Urothelium cell line (cell line): ENCODE results near the gene TRIM43.
"Not testable (repeated sequence)": the region's sequence is repeated elsewhere in the genome, so short reads cannot be mapped to it uniquely, and the experiment has no call there.

Source experiments
- DNase-seq: peaks from one replicate; pipeline ENCODE4 v3.0.0; 2011; ENCODE audit warnings: low spot score, mixed read lengths
- FAIRE-seq: peaks from 2 replicates; lab custom pipeline; 2011; peaks lifted over from hg19 to GRCh38; lab: Jason Lieb, UNC

The TRIM43 gene

DNA sequence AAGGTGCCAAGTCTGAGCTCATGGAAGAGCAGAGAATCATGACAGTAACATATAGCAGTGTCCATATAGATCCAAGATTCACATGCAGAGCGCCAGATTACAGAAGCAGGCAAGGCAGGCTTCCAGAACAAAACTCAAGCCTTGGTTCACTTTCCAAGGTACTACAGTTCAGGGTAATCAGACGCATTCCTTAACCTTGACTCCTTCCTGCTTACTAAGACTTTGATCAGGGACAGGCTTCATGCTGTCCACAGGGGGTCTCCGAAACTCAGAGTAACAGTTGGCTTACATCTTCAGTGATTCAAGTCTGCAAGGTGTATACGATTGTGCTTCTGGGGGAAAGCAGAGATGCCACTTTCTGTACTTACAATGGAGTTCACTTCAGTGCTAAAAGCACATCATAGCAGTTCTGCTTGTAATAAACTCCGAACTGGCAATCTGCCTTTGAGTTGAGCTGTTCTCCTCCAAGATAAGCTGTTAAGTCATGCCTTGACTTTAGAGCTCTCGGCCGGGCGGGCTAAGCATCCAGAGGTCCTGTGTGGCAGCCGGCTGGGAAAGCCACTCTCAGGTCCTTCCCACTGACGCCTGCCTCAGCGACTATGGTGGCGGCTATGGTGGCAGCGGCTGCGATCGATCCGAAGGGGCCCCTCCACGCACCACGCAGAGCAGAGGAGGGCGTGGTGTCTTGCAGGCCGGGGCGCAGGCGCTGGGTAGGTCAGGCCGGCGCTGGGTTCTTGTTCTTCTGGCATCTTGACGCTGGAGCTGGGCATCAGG, 48.9 kb downstream of the TRIM43 start:
- DNase-seq = not testable (repeated sequence)
- FAIRE-seq = peak; percentile 90

DNA sequence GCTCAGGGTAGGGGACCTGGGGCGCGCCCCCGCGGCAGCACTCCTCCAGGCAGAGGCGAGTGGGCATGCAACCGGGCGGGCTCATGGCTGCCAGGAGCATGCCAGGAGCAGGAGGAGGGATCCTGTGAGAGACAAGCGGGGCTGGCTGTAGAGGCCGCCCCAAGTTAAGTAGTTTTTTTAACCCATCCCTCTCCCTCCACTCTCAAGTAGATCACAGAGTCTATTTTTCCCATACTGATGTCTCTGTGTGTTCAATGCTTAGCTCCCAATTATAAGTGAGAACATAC, 49.4 kb downstream of the TRIM43 start:
- FAIRE-seq, DNase-seq: not testable (repeated sequence)

DNA sequence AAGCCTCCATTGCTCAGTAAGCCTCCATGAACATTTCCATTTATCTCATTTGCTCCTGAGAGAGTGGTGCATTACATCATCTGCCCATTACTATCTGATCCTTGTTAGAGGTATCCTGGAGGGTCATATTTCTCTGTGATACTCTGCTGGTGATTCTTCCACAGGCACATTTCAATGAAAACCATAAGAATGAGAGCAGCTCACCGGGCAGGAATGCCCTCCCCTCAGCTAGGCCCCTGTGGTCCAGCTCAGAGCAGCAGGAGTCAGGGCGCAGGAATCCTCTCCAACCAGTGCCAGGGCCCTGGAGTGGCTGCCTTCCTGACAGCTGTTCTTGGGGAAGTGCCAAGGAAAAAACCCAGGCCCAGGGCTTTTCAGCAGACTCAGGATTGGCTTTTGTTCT, 50.0 kb downstream of the TRIM43 start:
- peak; percentile 98 for FAIRE-seq
- DNase-seq = not testable (repeated sequence)

DNA sequence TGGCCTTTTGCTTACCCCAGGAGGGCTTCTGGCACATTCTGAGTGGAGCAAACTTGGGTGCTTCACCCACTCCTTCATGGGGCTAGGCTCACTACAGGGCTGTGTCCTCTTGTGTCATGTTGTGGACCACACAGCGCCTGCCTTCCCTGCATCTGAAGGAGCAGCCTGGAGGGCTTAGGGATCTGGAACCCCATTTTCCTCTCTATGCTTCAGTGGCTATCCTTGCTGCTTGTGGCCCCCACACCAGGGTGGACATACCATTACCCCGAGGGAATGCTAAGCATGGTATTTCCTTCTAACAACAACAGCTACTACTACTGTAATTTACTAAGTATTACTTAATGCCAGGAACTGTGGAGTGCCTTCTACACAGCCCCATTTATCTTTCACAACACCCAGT, 50.6 kb downstream of the TRIM43 start:
- FAIRE-seq = peak; percentile 48

DNA sequence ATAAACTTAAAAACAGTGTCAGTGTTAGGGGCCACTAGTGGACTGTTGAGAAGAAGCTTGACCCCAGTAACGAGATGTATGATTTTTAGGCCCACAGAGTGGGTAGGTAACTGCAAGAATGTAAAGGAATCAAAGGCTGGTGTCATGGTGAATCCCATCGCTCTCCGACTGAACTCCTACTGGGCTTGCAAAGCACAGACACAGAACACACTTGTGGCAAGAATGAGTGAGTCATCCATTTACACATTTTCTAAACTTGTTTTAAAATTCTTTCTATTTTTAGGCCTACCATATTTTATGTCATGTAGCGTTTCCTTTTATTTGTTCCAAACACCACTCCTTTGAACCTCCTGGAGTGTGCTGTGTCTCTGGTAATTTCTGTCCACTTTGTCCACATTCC, 51.1 kb downstream of the TRIM43 start:
- not testable (repeated sequence) for FAIRE-seq, DNase-seq

More for the DNA sequence above, 50.6 kb downstream of the TRIM43 start:
- DNase-seq = not testable (repeated sequence)

DNA sequence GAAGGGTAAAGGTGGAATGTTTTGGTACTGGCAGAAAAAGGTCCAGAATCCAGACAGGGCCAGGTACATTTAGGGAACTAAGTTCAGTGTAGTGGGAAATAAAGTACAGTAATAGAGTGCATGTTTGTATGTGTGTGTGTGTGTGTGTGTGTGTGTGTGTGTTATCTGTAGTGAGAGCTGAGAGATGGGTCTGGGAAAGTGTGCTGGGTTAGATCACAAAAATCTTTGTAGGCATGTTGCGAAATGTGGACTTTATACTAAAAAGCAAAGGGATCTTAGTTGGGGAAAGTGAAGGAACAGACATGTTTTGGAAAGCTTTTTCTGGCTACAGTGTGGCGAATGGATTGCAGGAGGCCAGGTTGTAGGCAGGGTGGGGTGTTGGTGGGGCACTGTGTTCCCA, 53.5 kb downstream of the TRIM43 start:
- not testable (repeated sequence) for DNase-seq, FAIRE-seq

DNA sequence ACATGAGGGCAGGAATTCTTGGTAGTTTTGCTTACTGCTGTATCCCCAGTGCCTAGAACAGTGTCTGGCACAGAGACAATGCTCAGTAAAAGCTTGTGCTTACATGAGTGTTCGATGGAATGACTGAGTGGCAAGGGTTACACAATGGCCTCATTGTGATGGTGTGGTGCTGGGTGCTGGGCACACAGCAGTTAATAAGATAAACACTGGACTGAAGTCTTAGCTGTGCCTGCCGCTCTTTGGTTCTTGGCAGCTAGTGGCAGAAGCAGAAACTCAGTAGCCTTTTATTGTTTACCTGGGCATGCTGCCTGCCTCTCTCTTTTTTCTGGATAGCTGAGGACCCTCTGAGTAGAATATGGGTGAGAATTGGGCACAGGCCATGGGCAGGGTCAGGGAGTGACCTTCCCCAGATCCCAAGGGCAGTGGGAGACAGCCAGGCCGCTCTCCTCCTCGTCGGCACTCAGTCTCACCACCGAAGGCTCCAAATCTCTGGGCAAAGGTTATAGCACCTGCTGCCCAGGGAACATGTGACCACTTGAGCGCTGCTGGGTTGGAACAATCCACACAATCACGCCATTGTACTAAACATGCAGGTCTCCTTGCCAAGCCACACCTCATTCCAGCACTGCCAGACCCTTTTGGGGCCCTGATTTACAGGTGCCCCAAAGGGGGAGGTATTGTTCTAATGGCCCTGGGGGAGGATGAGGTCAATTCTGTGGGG, 54.6 kb downstream of the TRIM43 start:
- DNase-seq, FAIRE-seq: not testable (repeated sequence)

DNA sequence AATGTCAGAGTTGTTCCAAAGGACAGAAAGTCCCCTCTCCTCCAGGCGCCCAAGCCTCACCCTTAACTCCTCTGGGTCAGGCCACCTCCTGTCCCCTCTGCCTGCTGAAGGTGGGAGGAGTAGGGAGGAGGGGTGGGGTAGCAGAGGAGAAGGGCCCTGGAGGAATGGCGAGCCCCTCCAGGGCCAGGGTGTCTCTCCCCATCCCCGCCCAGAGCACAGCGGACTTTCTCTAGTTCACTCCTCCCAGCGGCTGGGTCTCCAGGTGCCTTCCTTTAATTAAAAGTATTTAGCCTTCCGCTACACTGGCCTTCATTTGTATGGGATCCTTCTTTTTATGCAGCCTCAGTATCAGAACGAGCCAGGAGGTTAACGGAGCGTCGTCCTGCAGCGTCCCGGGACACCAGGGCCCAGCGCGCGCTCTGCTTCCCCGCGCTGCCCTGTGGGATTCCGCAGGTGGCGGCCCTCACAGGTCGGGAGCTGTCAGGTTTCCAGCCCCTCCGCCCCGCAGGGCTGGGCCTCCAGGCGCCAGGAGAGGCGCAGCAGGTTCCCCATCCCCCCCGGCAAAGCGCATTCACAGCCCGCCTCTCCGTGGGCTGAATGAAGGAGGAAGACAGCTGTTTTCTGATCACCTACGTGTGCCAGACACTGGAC, 57.2 kb downstream of the TRIM43 start:
- not testable (repeated sequence) for FAIRE-seq, DNase-seq
